NB4 (cell line): ENCODE results near the gene USP24.

Experiments
- DNase-seq: peaks from one replicate; pipeline ENCODE4 v3.0.0; 2010; ENCODE audit warnings: low read depth
- H3K4me3 ChIP-seq: one replicate; pipeline ENCODE4 v1.5.1; 2011; ENCODE audit warnings: mild to moderate bottlenecking, low read depth, low read length, moderate library complexity
- CTCF ChIP-seq: IDR thresholded peaks from one replicate; pipeline ENCODE4 v1.5.1; 2012; ENCODE audit warnings: low read depth, low read length
- MAX ChIP-seq: IDR thresholded peaks from 2 replicates; pipeline ENCODE4 v1.6.1; 2011; ENCODE audit warnings: low read depth, low read length
- MYC ChIP-seq: IDR thresholded peaks from 2 replicates; pipeline ENCODE4 v1.6.1; 2011; ENCODE audit warnings: low read depth, low read length
- POLR2A ChIP-seq: IDR thresholded peaks from 2 replicates; pipeline ENCODE4 v1.6.1; 2011; ENCODE audit warnings: mild to moderate bottlenecking; ENCODE audit not compliant: insufficient read length; ENCODE audit errors: extremely low read depth

The USP24 gene

GRCh38 chr1:55215194-55216021 is at the start of gene USP24:
Gene USP24, minus strand, starts transcription at chr1:55215364. Its CDS starts 251 bp downstream, at chr1:55215113.
- TF ChIP-seq MAX (peak; percentile 38; the same call in 1 of the 2 replicates), MYC (peak; percentile 58; the same call in 1 of the 2 replicates), POLR2A (peak; percentile 82), CTCF (no peak)
- DNase-seq = peak; percentile 86
- H3K4me3 ChIP-seq = peak within 1 kb of the TSS; percentile 81

GRCh38 chr1:55262822-55263221 is 47.7 kb upstream of the USP24 start:
- H3K4me3 ChIP-seq = no peak overlapping the region
- no peak for DNase-seq
- TF ChIP-seq MYC (no peak), MAX (no peak), CTCF (no peak), POLR2A (no peak)

- TF ChIP-seq POLR2A = no peak
- no peak for TF ChIP-seq MAX
- no peak for TF ChIP-seq MYC
- no peak for TF ChIP-seq CTCF
- DNase-seq = no peak
- no peak overlapping the region for H3K4me3 ChIP-seq
Observed at GRCh38 chr1:55259911-55260609, 44.9 kb upstream of the USP24 start.

GRCh38 chr1:55257958-55258357 is 42.8 kb upstream of the USP24 start:
- peak; percentile 35 for DNase-seq
- no peak overlapping the region for H3K4me3 ChIP-seq
- TF ChIP-seq CTCF = no peak
- no peak for TF ChIP-seq MAX
- no peak for TF ChIP-seq MYC
- no peak for TF ChIP-seq POLR2A

GRCh38 chr1:55255901-55256300 is 40.7 kb upstream of the USP24 start:
- TF ChIP-seq POLR2A = no peak
- no peak overlapping the region for H3K4me3 ChIP-seq
- DNase-seq = no peak

- no peak for DNase-seq
- H3K4me3 ChIP-seq = no peak overlapping the region
- no peak for TF ChIP-seq MAX
Observed at GRCh38 chr1:55252942-55253589, 37.9 kb upstream of the USP24 start.
